Caco-2 (cell line): ENCODE results near the gene CCDC91. TPM values are rescaled to one million over a fixed set of nuclear protein-coding genes. Genes with fewer than 3 reads are reported as not detected.

ENCODE experiments used
- BruUV-seq: library from RNA; stranded (reverse); fragments of 400-500 nt; replicated peaks from 2 replicates; lab custom pipeline; 2021; lab: Mats Ljungman, UMichigan
- CTCF ChIA-PET: fragments of 300-600 bp; sonication (Branson Sonifier 250); formaldehyde crosslinking; loops from one replicate; lab custom pipeline; 2022; ENCODE audit warnings: antibody characterized with exemption; lab: Charles Lee
- POLR2A ChIA-PET: fragments of 300-600 bp; sonication (Branson Sonifier 250); formaldehyde crosslinking; loops from one replicate; lab custom pipeline; 2022; ENCODE audit warnings: antibody characterized with exemption; lab: Charles Lee
- DNase-seq, 2 experiments: peaks; one replicate each; pipeline versions ENCODE4 v3.0.0 to v3.0.0-alpha.2; 2020 to 2022
- H3K27me3 ChIP-seq: replicated peaks from 2 replicates; pipeline ENCODE4 v1.6.0; 2011; ENCODE audit warnings: low read length; ENCODE audit not compliant: control insufficient read depth, insufficient read depth
- H3K36me3 ChIP-seq: 2 replicates; pipeline ENCODE4 v1.5.1; 2011; ENCODE audit warnings: low read length; ENCODE audit not compliant: control insufficient read depth, insufficient read depth
- H3K4me1 ChIP-seq: fragments of 250-450 bp; sonication (Bioruptor Pico); 2 replicates; pipeline ENCODE4 v1.5.1; 2020; ENCODE audit warnings: mild to moderate bottlenecking
- H3K4me3 ChIP-seq: 2 replicates; pipeline ENCODE4 v1.5.1; 2011; ENCODE audit warnings: low read depth, mild to moderate bottlenecking, control low read depth, low read length
- H3K9me3 ChIP-seq: fragments of 250-450 bp; sonication (Bioruptor Pico); 2 replicates; pipeline ENCODE4 v1.5.1; 2020; ENCODE audit warnings: mild to moderate bottlenecking, moderate library complexity
- H3K27ac Mint-ChIP-seq: one replicate; pipeline ENCODE4 v1.8.0; 2022; ENCODE audit warnings: mixed read lengths; ENCODE audit not compliant: unreplicated experiment
- H3K27me3 Mint-ChIP-seq: one replicate; pipeline ENCODE4 v1.8.0; 2022; ENCODE audit warnings: mixed read lengths; ENCODE audit not compliant: insufficient read depth, unreplicated experiment
- H3K36me3 Mint-ChIP-seq: one replicate; pipeline ENCODE4 v1.8.0; 2022; ENCODE audit warnings: mild to moderate bottlenecking, mixed read lengths; ENCODE audit not compliant: insufficient read depth, unreplicated experiment
- H3K4me1 Mint-ChIP-seq: one replicate; pipeline ENCODE4 v1.8.0; 2022; ENCODE audit warnings: low read depth, mixed read lengths; ENCODE audit not compliant: unreplicated experiment
- H3K4me3 Mint-ChIP-seq: one replicate; pipeline ENCODE4 v1.8.0; 2022; ENCODE audit warnings: mild to moderate bottlenecking, moderate library complexity, mixed read lengths; ENCODE audit not compliant: unreplicated experiment
- H3K9me3 Mint-ChIP-seq: one replicate; pipeline ENCODE4 v1.8.0; 2022; ENCODE audit warnings: mixed read lengths; ENCODE audit not compliant: unreplicated experiment
- intact Hi-C: fragments of 100-400 bp; cut with micrococcal nuclease; formaldehyde crosslinking; loops from one replicate; pipeline ENCODE4 v1.10.0; 2022; ENCODE audit not compliant: unreplicated experiment
- total RNA-seq: library from RNA; stranded (reverse); gene quantifications from 2 replicates; pipeline ENCODE4 v1.2.3, GENCODE V29; 2022
- TF ChIP-seq, protein P1 (sequence below), 2 experiments: fragments of 200-600 bp in 1 of 2; IDR thresholded peaks; 1 replicate in 1 of 2; 2 replicates in 1 of 2; pipeline versions ENCODE4 v1.5.1 to v1.8.0; 2011 to 2022; ENCODE audit warnings: antibody characterized with exemption in 1 of 2, control low read depth in 1 of 2, inconsistent platforms in 1 of 2, low read depth in 1 of 2, low read length in 1 of 2, mild to moderate bottlenecking in 1 of 2, moderate library complexity in 1 of 2; ENCODE audit not compliant: insufficient read depth in 1 of 2, severe bottlenecking in 1 of 2, unreplicated experiment in 1 of 2

The CCDC91 gene
- total RNA-seq, 1 experiment from 2014 or later: 21.6 TPM

DNA sequence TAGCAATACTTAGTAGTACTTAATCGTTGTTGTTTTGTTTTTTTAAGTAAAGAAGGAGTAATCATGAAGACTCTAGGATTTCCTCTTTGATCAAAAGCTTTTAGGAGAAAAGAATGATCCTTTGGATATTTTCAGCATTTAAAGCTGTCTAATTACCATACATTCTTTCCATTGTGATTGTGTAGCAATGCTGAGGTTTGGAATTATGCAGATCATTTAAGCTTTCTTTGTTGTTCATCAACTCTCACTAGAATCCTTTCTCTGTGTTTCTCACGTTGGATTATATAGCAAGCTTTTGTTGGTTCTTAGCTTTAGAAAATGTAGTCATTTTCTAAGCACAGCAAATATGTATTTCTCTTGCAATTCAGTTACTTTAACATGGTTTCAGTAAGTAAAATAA is 25.8 kb downstream of the CCDC91 start:
- BruUV-seq: no TSS peak
- Histone ChIP-seq H3K27me3 (no peaks in the 10 kb centered on the region), H3K36me3 (no peaks in the 10 kb centered on the region), H3K4me1 (no peaks in the 10 kb centered on the region), H3K4me3 (no peak overlapping the region), H3K9me3 (no peaks in the 10 kb centered on the region)
- CTCF ChIA-PET: no interaction called here
- POLR2A ChIA-PET: no interaction called here
- no peak overlapping the region for H3K4me3 Mint-ChIP-seq
- peaks cover 4% of the 10 kb centered on the region for H3K36me3 Mint-ChIP-seq
- intact Hi-C loops: no loop called here
- H3K4me1 Mint-ChIP-seq: no peaks in the 10 kb centered on the region
- H3K27me3 Mint-ChIP-seq: peaks cover 1% of the 10 kb centered on the region
- peaks cover 10% of the 10 kb centered on the region for H3K9me3 Mint-ChIP-seq
- H3K27ac Mint-ChIP-seq: no peak overlapping the region
- no peak for DNase-seq
- TF ChIP-seq, protein P1, sequence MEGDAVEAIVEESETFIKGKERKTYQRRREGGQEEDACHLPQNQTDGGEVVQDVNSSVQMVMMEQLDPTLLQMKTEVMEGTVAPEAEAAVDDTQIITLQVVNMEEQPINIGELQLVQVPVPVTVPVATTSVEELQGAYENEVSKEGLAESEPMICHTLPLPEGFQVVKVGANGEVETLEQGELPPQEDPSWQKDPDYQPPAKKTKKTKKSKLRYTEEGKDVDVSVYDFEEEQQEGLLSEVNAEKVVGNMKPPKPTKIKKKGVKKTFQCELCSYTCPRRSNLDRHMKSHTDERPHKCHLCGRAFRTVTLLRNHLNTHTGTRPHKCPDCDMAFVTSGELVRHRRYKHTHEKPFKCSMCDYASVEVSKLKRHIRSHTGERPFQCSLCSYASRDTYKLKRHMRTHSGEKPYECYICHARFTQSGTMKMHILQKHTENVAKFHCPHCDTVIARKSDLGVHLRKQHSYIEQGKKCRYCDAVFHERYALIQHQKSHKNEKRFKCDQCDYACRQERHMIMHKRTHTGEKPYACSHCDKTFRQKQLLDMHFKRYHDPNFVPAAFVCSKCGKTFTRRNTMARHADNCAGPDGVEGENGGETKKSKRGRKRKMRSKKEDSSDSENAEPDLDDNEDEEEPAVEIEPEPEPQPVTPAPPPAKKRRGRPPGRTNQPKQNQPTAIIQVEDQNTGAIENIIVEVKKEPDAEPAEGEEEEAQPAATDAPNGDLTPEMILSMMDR (IDR thresholded peaks at IDR 0.05; ENCODE audit: insufficient read depth in 1 of 2, low read depth in 1 of 2, low read length in 1 of 2, severe bottlenecking in 1 of 2, unreplicated experiment in 1 of 2): no peak

DNA sequence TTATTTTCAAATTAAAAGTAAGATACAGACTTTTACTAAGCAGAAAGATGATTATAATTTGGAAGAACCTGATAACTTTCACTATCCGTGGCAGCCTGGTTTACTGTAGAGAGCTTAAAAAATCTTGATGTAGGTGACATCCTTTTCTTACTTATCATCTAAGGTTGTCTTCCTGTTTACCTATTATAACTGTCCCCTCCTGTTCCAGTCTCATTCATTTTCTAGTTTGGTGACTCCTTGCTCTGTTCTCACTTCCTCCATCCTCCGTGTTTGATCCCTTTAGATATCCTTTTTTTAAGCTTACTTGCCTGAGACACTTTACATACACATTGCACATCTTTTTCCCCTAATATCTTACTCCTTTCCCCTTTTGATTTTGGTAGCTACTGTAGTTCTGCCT is 27.5 kb downstream of the CCDC91 start:
- CTCF ChIA-PET: no interaction called here

DNA sequence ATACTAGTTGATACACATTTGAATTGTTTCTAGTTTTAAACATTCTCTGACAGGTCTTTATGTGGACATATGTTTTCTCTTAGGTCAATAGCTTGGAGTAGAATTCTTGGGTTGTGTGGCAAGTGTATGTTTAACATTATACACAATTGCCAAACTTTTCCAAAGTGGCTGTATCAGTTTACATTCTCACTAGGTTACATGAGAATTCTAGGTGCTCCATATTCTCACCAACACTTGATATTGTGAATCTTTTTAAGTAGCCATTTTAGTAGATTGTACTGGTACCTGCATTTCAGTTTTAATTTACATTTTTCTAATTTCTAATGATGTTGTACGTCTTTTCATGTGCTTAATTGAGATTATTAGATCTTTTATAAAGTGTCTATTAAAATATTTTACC is 28.6 kb downstream of the CCDC91 start:
- no peak for DNase-seq
- TF ChIP-seq, protein P1 (IDR thresholded peaks at IDR 0.05; ENCODE audit: insufficient read depth in 1 of 2, low read depth in 1 of 2, low read length in 1 of 2, severe bottlenecking in 1 of 2, unreplicated experiment in 1 of 2): no peak
- Mint-ChIP-seq H3K27me3 (peaks cover 5% of the 10 kb centered on the region), H3K4me1 (peaks cover 8% of the 10 kb centered on the region), H3K4me3 (no peak overlapping the region), H3K36me3 (no peaks in the 10 kb centered on the region), H3K9me3 (peaks cover 13% of the 10 kb centered on the region), H3K27ac (no peak overlapping the region)
- intact Hi-C loops: no loop called here
- BruUV-seq: no TSS peak
- Histone ChIP-seq H3K4me3 (no peak overlapping the region), H3K27me3 (no peaks in the 10 kb centered on the region), H3K4me1 (no peaks in the 10 kb centered on the region; the same call in 1 of the 2 replicates), H3K9me3 (no peaks in the 10 kb centered on the region), H3K36me3 (no peaks in the 10 kb centered on the region)
- POLR2A ChIA-PET: no interaction called here
- CTCF ChIA-PET: no interaction called here

More for the DNA sequence above, 27.5 kb downstream of the CCDC91 start:
- Histone ChIP-seq H3K9me3 (no peaks in the 10 kb centered on the region), H3K36me3 (no peaks in the 10 kb centered on the region), H3K27me3 (no peaks in the 10 kb centered on the region), H3K4me3 (no peak overlapping the region), H3K4me1 (no peaks in the 10 kb centered on the region)
- TF ChIP-seq, protein P1 (IDR thresholded peaks at IDR 0.05; ENCODE audit: insufficient read depth in 1 of 2, low read depth in 1 of 2, low read length in 1 of 2, severe bottlenecking in 1 of 2, unreplicated experiment in 1 of 2): no peak
- peaks cover under 1% of the 10 kb centered on the region for H3K4me1 Mint-ChIP-seq
- H3K27ac Mint-ChIP-seq: no peak overlapping the region
- no peak for DNase-seq
- peaks cover 5% of the 10 kb centered on the region for H3K27me3 Mint-ChIP-seq
- H3K9me3 Mint-ChIP-seq: peaks cover 13% of the 10 kb centered on the region
- POLR2A ChIA-PET: no interaction called here
- no TSS peak for BruUV-seq
- intact Hi-C loops: no loop called here
- H3K36me3 Mint-ChIP-seq: no peaks in the 10 kb centered on the region
- H3K4me3 Mint-ChIP-seq: no peak overlapping the region
